ENCODE data around the gene SND1.

SND1 gene

GRCh38 chr7:127683776-127684681 lies 32.0 kb downstream of the SND1 start:
- no peak for DNase-seq (ENCODE audit: low read depth in 2 of 2)

GRCh38 chr7:127689194-127689772 lies 37.3 kb downstream of the SND1 start:
- no peak for DNase-seq (ENCODE audit: low read depth in 2 of 2)

- DNase-seq (ENCODE audit: low read depth in 2 of 2), result no peak
Measured at GRCh38 chr7:127690337-127690736, 38.3 kb downstream of the SND1 start.

- DNase-seq (ENCODE audit: low read depth in 2 of 2), result no peak
Measured at GRCh38 chr7:127690806-127691205, 38.8 kb downstream of the SND1 start.

DNA sequence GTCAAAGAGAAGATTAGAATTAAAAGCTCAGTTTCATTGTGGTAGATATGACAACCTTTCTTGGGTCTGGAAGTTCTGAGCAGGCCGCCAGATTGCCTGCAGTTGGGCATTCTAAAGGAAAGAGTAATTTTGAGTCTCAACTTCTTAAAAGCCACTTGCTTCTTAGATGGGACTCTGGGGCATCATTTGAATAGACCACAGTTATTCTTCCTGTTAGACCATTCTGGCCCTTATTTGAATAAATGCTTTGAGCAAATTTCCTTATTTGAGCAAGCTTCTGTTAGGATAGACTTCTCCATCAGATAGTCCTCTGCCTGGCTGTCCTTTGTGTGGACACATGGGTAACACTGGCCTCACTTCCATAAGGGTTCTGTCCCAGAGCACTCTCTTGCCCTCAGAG lies 40.2 kb downstream of the SND1 start:
- no peak for DNase-seq (ENCODE audit: low read depth in 2 of 2)

DNA sequence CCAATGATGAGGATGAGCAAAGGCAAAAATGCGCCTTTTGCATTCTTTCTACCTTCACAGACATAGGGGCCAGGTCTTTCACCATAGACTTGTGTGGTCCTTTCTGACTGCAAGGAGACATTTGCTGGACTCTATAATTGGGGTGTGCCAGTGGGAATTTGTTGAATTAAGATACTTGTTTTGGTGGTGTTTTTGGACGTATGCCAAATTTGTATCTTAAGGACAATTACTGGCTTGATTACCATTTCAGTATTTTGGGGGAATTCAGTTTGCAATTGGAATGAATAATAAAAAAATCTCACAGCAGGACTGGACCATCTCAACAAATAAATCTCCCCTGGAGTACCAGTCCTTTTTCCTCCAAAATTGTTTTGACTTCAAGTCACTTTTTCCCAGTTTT lies 47.9 kb downstream of the SND1 start:
- no peak for DNase-seq (ENCODE audit: low read depth in 2 of 2)

- no peak for DNase-seq (ENCODE audit: low read depth in 2 of 2)
Measured at GRCh38 chr7:127702052-127702652, 50.2 kb downstream of the SND1 start.

- DNase-seq (ENCODE audit: low read depth in 2 of 2), result no peak
Measured at GRCh38 chr7:127702938-127703337, 50.9 kb downstream of the SND1 start.

DNA sequence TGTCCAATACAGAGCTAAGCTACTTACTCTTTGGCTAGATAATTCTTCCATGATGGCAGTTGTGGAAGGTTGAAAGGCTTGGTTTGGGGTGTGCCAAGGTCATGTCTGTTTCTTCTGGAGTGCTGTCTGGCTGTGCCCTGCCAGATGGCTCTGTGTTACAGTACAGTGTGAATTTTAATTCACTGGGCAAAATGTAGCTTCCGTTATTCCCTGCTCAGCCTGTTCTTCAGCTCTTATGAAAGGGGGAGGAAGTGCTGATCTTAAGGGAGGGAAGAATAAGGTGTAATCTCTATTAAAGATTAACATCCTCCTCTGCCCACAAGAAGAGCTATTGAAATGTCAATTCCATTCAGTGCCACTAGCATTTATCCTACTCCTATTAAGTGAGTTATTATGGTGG lies 52.2 kb downstream of the SND1 start:
- DNase-seq (ENCODE audit: low read depth in 2 of 2), result no peak

DNA sequence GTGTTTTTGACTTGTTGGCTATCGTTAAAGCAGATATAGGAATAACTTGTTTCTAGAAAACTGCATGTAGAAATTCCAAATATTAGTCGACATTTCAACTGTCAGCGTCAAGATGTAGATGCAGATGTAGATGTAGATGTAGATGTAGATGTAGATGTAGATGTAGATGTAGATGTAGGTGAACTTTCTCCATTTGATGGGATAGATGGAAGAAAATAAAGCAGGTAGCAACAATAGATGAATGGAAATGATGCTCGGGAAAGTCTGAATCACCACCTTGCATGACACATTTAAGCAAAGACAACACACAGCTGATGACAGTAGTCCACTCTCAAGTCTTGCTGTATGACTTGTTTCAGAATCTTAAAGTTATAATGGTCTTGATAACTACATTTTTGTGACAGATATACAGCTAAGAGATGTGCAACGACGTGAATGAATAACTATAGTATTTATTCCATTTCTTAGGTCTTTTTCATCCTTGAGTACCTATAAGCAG lies 53.5 kb downstream of the SND1 start:
- no peak for DNase-seq (ENCODE audit: low read depth in 2 of 2)

DNA sequence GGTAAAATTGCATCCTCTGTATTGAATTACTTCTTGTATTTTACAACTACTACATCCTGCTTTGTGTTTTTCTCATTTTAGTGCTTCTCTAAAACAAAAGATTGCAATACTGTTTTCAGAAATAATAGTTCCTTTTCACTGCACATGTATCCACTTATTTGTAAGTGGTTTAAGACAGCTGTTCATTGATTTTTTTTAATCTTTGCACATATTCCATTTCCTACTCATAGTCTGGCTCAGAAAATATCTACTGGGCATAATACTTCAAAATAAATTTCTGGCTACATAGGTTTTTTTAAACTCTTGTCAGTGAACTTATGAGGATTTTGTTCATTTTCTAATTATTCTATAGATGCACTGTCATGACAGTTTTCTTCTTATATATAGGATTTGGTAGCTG lies 54.8 kb downstream of the SND1 start:
- DNase-seq (ENCODE audit: low read depth in 2 of 2), result no peak

DNA sequence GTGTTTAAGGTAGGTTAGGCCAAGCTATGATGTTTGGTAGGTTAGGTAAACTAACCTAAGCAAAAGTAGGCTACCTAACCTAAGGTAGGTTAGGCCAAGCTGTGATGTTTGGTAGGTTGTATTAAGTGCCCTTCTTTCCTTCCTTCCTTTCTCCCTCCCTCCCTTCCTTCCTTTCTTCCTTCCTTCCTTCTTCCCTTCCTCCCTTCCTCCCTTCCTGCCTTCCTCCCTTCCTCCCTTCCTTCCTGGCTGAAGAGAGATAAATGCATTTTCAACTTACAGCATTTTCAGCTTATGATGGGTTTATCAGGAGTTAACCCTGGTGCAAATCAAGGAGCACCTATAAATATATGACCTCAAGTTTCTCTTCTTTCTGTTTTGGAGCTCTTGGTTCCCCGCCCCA lies 56.2 kb downstream of the SND1 start:
- no peak for DNase-seq (ENCODE audit: low read depth in 2 of 2)

DNA sequence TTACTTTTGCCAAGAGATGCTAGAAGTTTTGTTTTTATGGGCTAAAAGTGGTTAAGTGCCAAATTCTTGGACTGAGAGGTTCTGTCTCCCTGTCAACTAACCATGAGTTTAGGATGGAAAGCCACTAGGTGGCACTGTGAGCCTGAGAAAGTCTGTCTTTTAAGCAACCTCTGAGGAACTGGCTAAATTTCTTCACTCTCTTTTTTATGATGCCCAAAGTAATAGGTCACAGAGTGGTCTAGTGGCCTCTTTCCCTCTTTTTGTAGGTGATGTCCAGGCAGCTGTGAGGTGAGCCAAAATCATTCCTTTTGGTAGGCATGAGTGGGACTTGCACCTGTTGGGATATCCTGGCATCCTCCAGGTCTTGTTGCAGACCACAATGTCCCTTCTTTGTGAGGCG lies 56.8 kb downstream of the SND1 start:
- peak; percentile 23 to 57 for DNase-seq (ENCODE audit: low read depth in 2 of 2)

DNA sequence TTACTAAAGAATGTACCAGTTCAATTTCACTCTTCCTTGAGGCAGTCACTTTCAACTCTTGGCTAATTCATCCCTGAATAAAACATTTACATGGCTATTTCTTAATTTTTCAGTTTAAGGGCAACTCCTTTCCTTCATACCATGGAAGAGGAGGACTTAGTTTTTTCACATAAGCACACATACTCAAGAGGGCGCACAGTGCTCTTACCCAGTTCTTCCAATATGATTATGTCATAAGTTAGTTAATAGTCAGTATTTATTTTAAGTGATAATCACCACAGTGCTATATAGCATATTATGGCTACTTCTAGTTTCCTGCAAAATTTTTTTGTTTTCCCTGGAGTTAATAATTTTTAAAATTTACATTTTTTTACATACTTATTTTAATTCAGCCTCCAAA lies 58.6 kb downstream of the SND1 start:
- DNase-seq (ENCODE audit: low read depth in 2 of 2), result no peak

DNA sequence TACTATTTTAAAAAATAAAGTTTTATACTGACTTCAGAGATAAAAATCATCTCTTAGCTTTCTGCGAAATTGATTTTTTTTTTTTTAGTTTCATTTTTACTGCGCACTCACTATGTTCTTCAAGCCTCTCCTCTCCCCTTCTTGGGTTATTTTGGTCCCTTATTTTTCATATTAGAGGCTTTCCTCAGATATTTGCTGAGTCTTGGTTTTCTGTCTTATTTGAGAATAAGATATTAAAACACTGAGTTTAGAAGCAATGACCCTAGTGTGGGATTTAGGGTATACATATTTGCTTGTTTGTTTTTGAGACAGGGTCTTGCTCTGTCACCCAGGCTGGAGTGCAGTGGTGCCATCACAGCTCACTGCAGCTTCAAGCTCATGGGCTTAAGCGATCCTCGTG lies 59.9 kb downstream of the SND1 start:
- no peak for DNase-seq (ENCODE audit: low read depth in 2 of 2)

DNA sequence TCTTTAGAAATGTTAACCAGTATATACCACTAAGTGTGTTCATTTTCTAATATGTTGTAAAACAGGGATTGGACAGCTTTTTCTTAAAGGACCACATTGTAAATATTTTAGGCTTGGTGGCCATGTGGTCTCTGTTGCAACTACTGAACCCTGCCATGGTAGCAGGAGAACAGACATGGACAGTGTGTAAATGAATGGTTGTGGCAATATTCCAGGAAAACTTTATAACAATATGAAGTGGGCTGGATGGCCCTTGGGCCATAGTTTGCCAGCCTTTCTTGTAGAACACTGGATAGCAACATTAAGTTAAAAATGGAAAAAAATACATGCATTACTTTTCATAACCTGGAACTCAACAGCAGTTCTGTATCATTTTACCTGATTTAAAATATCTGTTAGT lies 61.0 kb downstream of the SND1 start:
- DNase-seq (ENCODE audit: low read depth in 2 of 2), result no peak

DNA sequence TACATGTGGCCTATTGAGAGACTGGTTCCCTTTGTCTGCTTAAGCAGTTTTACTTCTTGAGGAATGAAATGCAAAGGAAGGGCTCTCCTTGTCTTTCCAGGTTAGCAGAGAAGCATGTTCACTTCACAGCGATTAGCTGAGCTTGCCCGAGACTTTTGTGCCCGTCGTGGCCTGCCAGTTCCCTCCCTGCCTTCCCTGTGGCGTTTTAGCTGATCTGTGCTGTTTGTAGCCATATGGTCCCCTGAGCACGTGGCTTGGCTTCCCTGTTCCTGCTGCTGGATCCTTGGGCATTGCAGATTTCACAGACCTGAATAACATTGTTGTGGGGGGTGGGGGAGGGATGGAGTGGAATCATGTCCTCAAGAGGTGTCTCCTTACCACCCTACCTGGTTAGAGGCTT lies 61.8 kb downstream of the SND1 start:
- DNase-seq (ENCODE audit: low read depth in 2 of 2), result no peak

DNA sequence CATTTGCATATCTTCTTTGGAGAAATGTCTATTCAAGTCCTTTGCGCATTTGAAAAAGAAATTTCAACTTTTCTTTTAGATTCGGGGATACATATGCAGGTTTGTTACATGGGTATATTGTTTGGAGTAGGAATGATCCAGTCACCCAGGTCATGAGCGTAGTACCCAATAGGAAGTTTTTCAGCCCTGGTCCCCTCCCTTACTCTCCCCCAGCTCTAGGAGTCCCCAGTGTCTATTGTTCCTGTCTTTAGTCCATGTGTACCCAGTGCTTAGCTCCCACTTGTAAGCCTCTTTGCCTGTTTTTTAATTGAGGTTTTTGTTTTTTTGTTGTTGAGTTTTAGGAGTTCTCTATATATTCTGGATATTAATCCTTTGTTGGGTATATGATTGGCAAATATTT lies 63.3 kb downstream of the SND1 start:
- DNase-seq (ENCODE audit: low read depth in 2 of 2), result no peak

DNA sequence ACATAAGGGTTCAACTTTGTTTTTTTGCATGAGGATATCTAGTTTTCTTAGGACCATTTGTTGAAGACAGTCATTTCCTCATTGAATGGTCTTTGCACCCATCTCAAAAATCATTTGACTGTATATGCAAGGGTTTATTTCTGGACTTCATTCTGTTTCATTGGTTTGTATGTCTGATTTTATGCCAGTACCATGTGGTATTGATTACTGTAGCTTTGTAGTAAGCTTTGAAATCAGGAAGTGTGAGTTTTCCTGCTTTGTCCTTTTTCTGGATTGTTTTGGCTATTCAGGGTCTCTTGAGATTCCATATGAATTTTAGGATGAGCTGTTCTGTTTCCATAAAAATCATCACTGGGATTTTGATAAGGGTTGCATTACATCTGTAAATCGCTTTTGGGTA lies 63.9 kb downstream of the SND1 start:
- DNase-seq (ENCODE audit: low read depth in 2 of 2), result no peak

GRCh38 chr7:127717502-127718339 lies 65.7 kb downstream of the SND1 start:
- DNase-seq (ENCODE audit: low read depth in 2 of 2), result no peak

- DNase-seq (ENCODE audit: low read depth in 2 of 2), result no peak
Measured at GRCh38 chr7:127718340-127718679, 66.3 kb downstream of the SND1 start.

DNA sequence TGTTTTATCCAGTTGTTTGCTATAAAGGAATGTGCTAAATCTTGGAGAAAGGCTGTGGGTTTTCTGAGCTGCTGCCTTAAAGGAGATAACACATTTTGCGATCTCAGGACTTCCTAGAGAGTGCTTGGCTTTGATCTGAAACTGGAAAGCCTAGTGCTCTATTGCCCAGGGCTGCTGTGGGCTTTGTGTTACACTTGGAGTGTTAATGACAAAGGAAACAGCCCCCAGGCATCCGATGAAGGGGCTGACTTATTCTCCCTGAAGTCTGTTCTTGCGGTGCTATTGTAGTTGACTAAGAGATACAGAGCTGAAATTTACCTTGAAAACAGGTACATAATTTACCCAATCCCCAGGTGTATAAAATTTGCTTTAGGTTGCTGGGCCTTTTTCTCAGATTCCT lies 74.5 kb downstream of the SND1 start:
- no peak for DNase-seq (ENCODE audit: low read depth in 2 of 2)
